Testis (tissue), 3 donors: ENCODE data around the gene LRRC1. TPM values are rescaled to one million over a fixed set of nuclear protein-coding genes. Genes with fewer than 3 reads are reported as not detected.
"Not testable (repeated sequence)": the region's sequence is repeated elsewhere in the genome, so short reads cannot be mapped to it uniquely, and the experiment has no call there.

ENCODE experiments used
- DNase-seq: peaks from one replicate; pipeline ENCODE4 v3.0.0-alpha.2; 2019
- H3K27ac ChIP-seq, 2 donors: fragments of 200-600 bp; sonication (generic); one replicate each; pipeline ENCODE4 v1.5.1; 2019
- H3K27me3 ChIP-seq: fragments of 200-600 bp; sonication (generic); one replicate; pipeline ENCODE4 v1.5.1; 2019
- H3K36me3 ChIP-seq: fragments of 200-600 bp; sonication (generic); one replicate; pipeline ENCODE4 v1.5.1; 2017; ENCODE audit warnings: low read depth; ENCODE audit errors: missing control alignments
- H3K4me1 ChIP-seq: fragments of 200-600 bp; sonication (generic); one replicate; pipeline ENCODE4 v1.5.1; 2019
- H3K4me3 ChIP-seq, 2 donors: fragments of 200-600 bp; sonication (generic); one replicate each; pipeline ENCODE4 v1.5.1; 2017 to 2019
- H3K9me3 ChIP-seq: fragments of 200-600 bp; sonication (generic); one replicate; pipeline ENCODE4 v1.5.1; 2017
- POLR2A ChIP-seq: fragments of 450-650 bp; IDR thresholded peaks from one replicate; pipeline ENCODE4 v1.6.1; 2017; ENCODE audit warnings: antibody characterized with exemption, mild to moderate bottlenecking, moderate library complexity
- WGBS, 2 donors: methylation state at CpG; one replicate each; pipeline ENCODE4 v1.1.5; 2018; 5-methylcytosine and 5-hydroxymethylcytosine counted together
- intact Hi-C: fragments of 100-400 bp; cut with DNase I; formaldehyde crosslinking; loops from one replicate; pipeline ENCODE4 v1.15.1; 2023; ENCODE audit warnings: low total_unique reads
- polyA plus RNA-seq: library from polyadenylated mRNA; stranded (reverse); fragments of 350-450 nt; fragmentation: Illumina TruSeq; extraction: RNeasy Lipid Tissue Mini Kit (QIAGEN cat#74804); gene quantifications from one replicate; pipeline ENCODE4 v1.2.3, GENCODE V29; 2014; ENCODE audit warnings: low read depth, low replicate concordance; ENCODE audit not compliant: insufficient read depth
- total RNA-seq, 2 donors: library from RNA; depleted of rRNA; stranded (reverse); fragments of >200 nt; gene quantifications; one replicate each; pipeline ENCODE4 v1.2.3, GENCODE V29; 2016
- TF ChIP-seq, protein P1 (sequence below), 3 experiments: fragments of 450-650 bp in 2 of 3; fragments of 200-600 bp in 1 of 3; sonication (generic) in 1 of 3; IDR thresholded peaks; one replicate each; pipeline ENCODE4 v1.5.1; 2016 to 2019; ENCODE audit warnings: antibody characterized with exemption in 3 of 3, mild to moderate bottlenecking in 2 of 3, moderate library complexity in 1 of 3

The LRRC1 gene
- total and polyA plus RNA-seq, 3 donors from 2014 or later: 29.5 to 36.5 (median 34.1) TPM

DNA sequence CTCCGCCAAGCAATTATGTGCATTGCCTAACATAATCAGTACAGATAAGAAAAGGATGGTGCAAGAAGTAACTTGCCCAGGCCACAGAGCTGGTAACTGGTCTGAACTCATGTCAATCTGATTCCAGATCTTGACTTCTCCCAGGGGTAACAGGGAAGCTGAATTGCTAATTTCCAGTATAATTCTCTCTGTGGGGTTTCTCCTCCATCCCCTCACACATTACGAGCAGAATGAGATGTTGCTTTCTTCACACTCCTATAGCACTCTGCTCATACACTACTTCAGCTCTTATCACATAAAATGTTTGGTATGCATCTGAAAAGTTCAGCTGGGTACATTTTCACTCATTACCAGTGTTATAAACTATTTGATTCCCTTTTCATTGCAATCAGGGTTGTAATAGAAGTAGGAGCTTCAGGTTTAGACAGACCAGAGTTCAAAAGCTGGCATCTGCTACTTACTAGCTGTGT is 24.0 kb upstream of the LRRC1 start:
- Histone ChIP-seq H3K36me3 (no peaks in the 10 kb centered on the region), H3K27me3 (no peaks in the 10 kb centered on the region), H3K4me3 (no peak overlapping the region), H3K9me3 (no peaks in the 10 kb centered on the region), H3K4me1 (no peaks in the 10 kb centered on the region), H3K27ac (no peak overlapping the region)
- intact Hi-C loops: no loop called here
- 76 to 77% methylated on average over 2 of the region's 2 CpGs for WGBS, 2 donors
- no peak for DNase-seq
- no peak for TF ChIP-seq POLR2A
- TF ChIP-seq, protein P1, sequence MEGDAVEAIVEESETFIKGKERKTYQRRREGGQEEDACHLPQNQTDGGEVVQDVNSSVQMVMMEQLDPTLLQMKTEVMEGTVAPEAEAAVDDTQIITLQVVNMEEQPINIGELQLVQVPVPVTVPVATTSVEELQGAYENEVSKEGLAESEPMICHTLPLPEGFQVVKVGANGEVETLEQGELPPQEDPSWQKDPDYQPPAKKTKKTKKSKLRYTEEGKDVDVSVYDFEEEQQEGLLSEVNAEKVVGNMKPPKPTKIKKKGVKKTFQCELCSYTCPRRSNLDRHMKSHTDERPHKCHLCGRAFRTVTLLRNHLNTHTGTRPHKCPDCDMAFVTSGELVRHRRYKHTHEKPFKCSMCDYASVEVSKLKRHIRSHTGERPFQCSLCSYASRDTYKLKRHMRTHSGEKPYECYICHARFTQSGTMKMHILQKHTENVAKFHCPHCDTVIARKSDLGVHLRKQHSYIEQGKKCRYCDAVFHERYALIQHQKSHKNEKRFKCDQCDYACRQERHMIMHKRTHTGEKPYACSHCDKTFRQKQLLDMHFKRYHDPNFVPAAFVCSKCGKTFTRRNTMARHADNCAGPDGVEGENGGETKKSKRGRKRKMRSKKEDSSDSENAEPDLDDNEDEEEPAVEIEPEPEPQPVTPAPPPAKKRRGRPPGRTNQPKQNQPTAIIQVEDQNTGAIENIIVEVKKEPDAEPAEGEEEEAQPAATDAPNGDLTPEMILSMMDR (IDR thresholded peaks at IDR 0.05): no peak

DNA sequence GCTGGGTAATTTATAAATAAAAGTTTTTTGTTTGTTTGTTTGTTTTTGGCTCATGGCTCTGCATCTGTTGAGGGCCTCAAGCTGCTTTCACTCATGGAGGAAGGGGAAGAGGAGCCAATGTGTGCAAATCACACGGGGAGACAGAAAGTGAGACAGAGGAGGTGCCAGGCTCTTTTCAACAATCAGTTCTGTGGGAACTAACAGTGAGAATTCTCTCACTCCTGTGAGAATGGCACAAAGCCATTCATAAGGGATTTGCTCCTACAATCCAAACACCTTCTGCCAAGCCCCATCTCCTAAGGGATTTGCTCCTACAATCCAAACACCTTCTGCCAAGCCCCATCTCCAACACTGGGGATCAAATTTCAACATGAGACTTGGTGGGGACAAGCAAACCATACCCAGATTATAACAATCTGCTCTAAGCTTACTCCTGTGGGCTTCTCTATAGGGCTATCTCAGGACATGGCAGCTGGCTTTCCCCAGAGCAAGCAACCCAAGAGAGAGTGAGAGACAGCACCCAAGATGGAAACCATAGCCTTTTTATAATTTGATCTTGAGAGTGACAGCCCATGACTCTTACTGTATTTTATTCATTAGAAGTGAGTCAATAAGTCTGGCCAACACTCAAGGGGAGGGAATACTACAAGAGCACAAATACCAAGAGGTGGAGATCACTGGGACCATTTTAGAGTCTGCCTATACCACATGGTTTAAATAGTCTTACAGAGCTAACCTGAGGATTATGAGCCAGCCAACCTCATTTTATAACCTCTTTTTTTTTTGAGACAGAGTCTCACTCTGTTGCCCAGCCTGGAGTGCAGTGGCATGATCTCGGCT is 22.8 kb upstream of the LRRC1 start:
- Histone ChIP-seq H3K4me1 (no peaks in the 10 kb centered on the region), H3K4me3 (no peak overlapping the region), H3K27ac (no peak overlapping the region), H3K9me3 (no peaks in the 10 kb centered on the region), H3K36me3 (no peaks in the 10 kb centered on the region), H3K27me3 (no peaks in the 10 kb centered on the region)
- TF ChIP-seq POLR2A: no peak
- TF ChIP-seq, protein P1 (IDR thresholded peaks at IDR 0.05): no peak
- 76 to 80% methylated on average over 2 of the region's 2 CpGs for WGBS, 2 donors
- DNase-seq: no peak
- intact Hi-C loops: no loop called here

DNA sequence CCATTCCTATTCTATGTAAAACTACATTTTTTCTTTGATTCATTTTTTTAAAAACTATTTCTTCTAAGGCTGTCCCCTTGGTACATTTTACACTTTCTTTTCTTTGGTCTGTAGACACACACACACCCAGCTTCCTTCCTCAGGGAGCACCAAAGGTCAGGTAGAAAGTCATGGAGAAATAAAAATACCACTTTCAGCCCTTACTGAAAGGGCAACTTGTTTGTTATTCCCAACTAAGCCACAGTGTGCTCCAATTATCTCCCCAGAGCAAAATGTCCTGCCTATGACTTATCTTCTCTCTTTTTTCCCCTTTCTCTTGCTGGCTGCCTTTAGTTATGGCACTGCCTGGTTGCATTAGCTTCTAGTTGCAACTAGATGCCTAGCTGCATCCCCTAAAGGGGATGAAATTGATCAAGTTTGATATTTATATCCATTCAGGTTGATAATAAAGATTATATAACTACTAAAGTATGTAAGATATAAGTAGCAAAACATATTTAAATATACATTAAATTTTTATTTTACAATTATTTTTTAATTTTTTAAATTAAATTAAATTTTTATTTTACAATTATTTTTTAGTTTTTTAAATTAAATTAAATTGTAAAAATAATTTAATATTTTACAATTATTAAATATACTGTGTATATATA is 21.6 kb upstream of the LRRC1 start:
- intact Hi-C loops: no loop called here
- DNase-seq: no peak
- H3K4me3 ChIP-seq: no peak overlapping the region

DNA sequence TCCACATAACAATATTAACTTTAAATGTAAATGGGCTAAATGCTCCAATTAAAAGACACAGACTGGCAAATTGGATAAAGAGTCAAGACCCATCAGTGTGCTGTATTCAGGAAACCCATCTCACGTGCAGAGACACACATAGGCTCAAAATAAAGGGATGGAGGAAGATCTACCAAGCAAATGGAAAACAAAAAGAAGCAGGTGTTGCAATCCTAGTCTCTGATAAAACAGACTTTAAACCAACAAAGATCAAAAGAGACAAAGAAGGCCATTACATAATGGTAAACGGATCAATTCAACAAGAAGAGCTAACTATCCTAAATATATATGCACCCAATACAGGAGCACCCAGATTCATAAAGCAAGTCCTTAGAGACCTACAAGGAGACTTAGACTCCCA is 18.7 kb upstream of the LRRC1 start:
- WGBS, 2 donors: 90 to 100% methylated on average over 2 of the region's 2 CpGs
- H3K27ac ChIP-seq, H3K36me3 ChIP-seq, H3K4me1 ChIP-seq, H3K27me3 ChIP-seq, H3K9me3 ChIP-seq, H3K4me3 ChIP-seq, DNase-seq, intact Hi-C loops: not testable (repeated sequence)

More for the DNA sequence above, 21.6 kb upstream of the LRRC1 start:
- Histone ChIP-seq H3K27ac (no peak overlapping the region), H3K27me3 (no peaks in the 10 kb centered on the region), H3K36me3 (no peaks in the 10 kb centered on the region), H3K4me1 (no peaks in the 10 kb centered on the region), H3K9me3 (no peaks in the 10 kb centered on the region)
- TF ChIP-seq, protein P1 (IDR thresholded peaks at IDR 0.05): no peak
- TF ChIP-seq POLR2A: no peak

DNA sequence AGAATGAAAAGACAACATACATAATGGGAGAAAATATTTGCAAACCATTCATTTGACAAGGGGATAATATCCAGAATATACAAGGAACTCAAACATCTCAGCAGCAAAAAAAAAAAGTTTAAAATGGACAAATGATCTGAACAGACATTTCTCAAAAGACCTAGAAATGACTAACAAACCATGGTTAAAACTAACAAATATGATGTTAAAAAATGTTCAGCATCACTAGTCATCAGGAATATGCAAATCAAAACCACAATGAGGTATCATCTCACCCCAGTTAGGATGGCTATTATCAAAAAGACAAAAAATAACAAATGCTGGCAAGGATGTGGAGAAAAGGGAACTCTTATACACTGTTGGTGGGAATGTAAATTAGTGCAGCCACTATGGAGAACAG is 9.8 kb upstream of the LRRC1 start:
- H3K9me3 ChIP-seq, H3K27me3 ChIP-seq, H3K27ac ChIP-seq, H3K4me3 ChIP-seq, H3K4me1 ChIP-seq, intact Hi-C loops, H3K36me3 ChIP-seq, DNase-seq: not testable (repeated sequence)
